Raji (cell line): ENCODE data around the gene FGF23.

ENCODE experiments used
- POLR2A ChIP-seq: IDR thresholded peaks from 2 replicates; pipeline ENCODE4 v1.6.1; 2011; ENCODE audit warnings: low read depth, low read length, control low read depth; ENCODE audit not compliant: insufficient read depth

The FGF23 gene

GRCh38 chr12:4331842-4332241 is 47.7 kb downstream of the FGF23 start:
- no peak for TF ChIP-seq POLR2A

DNA sequence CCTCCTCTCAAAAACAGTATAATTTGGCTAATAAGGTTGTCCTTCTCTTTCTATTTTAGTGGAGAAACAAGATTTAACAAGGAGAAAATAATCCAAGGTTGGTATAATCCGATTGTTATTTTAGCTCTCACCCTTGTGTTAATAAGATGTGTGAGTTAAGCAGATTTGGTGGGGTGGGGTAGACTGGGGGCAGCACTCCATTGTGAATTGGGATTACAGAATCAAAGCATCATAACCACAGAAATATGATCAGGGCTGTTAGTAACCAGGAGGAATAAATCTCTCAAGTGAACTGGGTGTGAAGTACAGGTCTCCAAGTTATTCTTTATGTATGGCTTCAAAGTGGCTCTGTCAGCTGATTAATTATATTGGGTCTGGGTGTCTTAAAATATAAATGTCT is 48.3 kb downstream of the FGF23 start:
- TF ChIP-seq POLR2A: no peak

GRCh38 chr12:4330203-4330602 is 49.3 kb downstream of the FGF23 start:
- TF ChIP-seq POLR2A: no peak

DNA sequence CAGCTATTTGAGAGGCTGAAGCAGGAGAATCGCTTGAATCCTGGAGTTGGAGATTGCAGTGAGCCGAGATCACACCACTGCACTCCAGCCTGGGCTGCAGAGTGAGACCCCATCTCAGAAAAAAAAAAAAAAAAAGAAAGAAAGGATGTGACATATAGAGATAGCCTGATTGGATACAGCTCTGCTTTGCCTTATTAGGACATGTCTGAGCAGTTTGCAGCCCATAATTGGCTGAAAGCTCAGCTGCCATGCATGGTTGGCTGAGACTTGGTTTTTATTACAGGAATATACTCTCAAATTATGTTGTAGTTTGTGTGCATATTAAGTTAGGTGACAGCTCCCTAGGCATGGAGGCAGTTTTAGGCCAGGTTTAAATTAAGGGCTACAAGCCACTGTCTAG is 52.2 kb downstream of the FGF23 start:
- no peak for TF ChIP-seq POLR2A

DNA sequence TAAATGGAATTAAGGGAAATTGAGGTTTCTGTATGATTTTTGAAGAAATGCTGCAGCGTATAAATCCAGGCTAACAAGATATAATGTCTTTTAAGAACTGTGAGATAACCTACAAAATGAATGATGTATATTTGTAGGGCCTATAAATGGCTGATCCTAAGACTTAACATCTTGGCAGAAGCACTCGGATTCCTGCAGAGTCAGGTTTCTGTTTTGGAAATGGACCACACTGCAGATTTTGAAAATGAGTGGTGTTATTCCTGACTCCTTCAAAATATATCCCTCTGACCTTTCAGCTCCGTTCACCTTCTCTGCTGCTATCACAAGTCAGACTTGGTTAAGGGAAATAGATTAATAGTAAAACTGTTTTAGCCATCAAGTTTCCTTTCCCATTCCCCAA is 53.5 kb downstream of the FGF23 start:
- no peak for TF ChIP-seq POLR2A

GRCh38 chr12:4324366-4324765 is 55.1 kb downstream of the FGF23 start:
- no peak for TF ChIP-seq POLR2A

DNA sequence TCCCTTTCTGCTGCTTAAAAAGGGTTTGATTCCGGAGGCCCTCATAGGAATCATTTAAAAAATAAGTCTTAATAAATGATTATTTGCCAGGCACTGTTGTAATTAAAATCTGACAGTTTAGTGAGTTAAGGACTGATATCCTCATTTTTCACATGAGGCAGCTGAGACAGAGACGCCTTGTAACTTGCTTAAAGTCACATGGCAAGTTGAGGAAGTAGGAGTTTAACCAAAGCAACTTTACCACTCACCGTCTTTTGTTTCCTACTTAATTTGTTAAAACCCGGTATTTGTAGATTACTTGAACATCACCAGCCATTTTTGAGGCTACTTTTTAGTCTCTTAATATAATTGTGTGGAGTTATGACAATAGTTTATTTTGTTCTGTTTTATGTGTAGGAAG is 56.1 kb downstream of the FGF23 start:
- no peak for TF ChIP-seq POLR2A

GRCh38 chr12:4322726-4323125 is 56.8 kb downstream of the FGF23 start:
- no peak for TF ChIP-seq POLR2A

DNA sequence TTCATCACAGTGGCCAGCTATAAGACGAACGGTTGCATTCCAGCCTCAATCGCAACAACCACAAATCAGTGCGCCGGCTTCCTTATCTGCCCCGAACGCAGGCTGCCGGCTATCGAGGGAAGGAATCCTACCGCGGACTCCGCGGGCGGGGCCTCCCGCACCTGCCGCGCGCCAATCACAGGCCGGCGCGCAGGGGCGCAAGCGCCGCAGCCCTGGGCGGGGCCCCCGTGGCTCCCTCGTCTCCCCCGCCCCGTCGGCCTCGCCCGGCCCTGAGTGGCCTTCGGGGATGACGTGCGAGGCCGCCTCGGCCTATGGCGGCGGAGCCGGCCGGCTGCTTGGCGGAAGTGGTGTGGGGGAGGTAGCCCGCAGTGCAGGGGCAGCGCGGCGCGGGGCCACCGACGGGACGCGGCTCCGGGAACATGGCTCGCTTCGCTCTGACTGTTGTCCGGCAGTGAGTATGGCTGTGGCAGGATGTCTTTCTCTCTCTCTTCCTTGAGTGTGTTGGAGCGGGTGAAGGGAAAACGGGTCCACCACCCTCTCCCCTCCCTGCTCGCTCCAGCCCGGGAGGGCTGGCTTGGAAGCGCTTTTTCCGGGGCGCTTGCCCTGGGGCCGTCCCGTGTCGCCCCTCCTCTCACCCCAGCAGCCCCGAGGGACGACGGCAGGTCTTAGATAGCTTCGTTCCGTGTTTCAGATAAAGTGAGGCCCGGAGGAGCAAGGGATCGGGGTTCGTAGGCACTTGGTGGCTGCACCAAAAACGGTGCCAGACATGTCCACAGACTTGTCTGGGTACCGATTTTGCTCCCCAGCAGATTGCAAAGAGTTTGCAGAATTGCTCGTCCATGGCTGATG is 58.4 kb downstream of the FGF23 start, which contains the start of gene TIGAR:
Gene TIGAR (plus strand): TSS at position 361 of the 849 bp plus-strand sequence. CDS start 59 bp downstream, at position 420.
- peak; percentile 99 for TF ChIP-seq POLR2A

- TF ChIP-seq POLR2A: no peak
Observed at GRCh38 chr12:4320497-4320852, 59.0 kb downstream of the FGF23 start.
